Neural progenitor cell (in vitro differentiated cells): ENCODE results near the gene COL21A1. TPM values are rescaled to one million over a fixed set of nuclear protein-coding genes. Genes with fewer than 3 reads are reported as not detected.

ENCODE experiments used
- DNase-seq: peaks from one replicate; pipeline ENCODE4 v3.0.0-alpha.2; 2016; ENCODE audit warnings: low spot score
- H2AFZ ChIP-seq: fragments of 200-600 bp; sonication (generic); replicated peaks from 2 replicates; pipeline ENCODE4 v1.6.1; 2016; ENCODE audit warnings: antibody characterized with exemption
- H3F3A ChIP-seq: fragments of 200-600 bp; sonication (generic); 2 replicates; pipeline ENCODE4 v1.6.1; 2016; ENCODE audit warnings: antibody characterized with exemption, low read depth
- H3K27ac ChIP-seq: fragments of 200-600 bp; sonication (generic); 2 replicates; pipeline ENCODE4 v1.5.1; 2016; ENCODE audit warnings: mild to moderate bottlenecking
- H3K27me3 ChIP-seq: fragments of 200-600 bp; sonication (generic); 2 replicates; pipeline ENCODE4 v1.6.1; 2016; ENCODE audit warnings: mild to moderate bottlenecking, moderate library complexity
- H3K36me3 ChIP-seq: fragments of 200-600 bp; sonication (generic); 2 replicates; pipeline ENCODE4 v1.5.1; 2016
- H3K4me1 ChIP-seq: fragments of 200-600 bp; sonication (generic); 2 replicates; pipeline ENCODE4 v1.6.1; 2016; ENCODE audit warnings: mixed run types
- H3K4me2 ChIP-seq: fragments of 200-600 bp; sonication (generic); 2 replicates; pipeline ENCODE4 v1.6.1; 2016
- H3K4me3 ChIP-seq: fragments of 200-600 bp; sonication (generic); 2 replicates; pipeline ENCODE4 v1.5.1; 2016
- H3K79me2 ChIP-seq: fragments of 200-600 bp; sonication (generic); 2 replicates; pipeline ENCODE4 v1.6.1; 2016; ENCODE audit warnings: low read depth
- H3K9ac ChIP-seq: fragments of 200-600 bp; sonication (generic); 2 replicates; pipeline ENCODE4 v1.6.1; 2016
- H3K9me3 ChIP-seq: fragments of 200-600 bp; sonication (generic); 2 replicates; pipeline ENCODE4 v1.5.1; 2016; ENCODE audit warnings: low read depth
- H4K20me1 ChIP-seq: fragments of 200-600 bp; sonication (generic); 2 replicates; pipeline ENCODE4 v1.6.1; 2016; ENCODE audit warnings: low read depth
- H3K27ac Mint-ChIP-seq: 3 replicates; pipeline ENCODE4 v1.8.0; 2021; ENCODE audit warnings: mixed read lengths
- H3K27me3 Mint-ChIP-seq: 2 replicates; pipeline ENCODE4 v1.8.0; 2022; ENCODE audit warnings: low read depth, mild to moderate bottlenecking, inconsistent platforms, moderate library complexity, mixed read lengths; ENCODE audit not compliant: insufficient read depth
- H3K36me3 Mint-ChIP-seq: 3 replicates; pipeline ENCODE4 v1.8.0; 2021; ENCODE audit warnings: mixed read lengths
- H3K4me1 Mint-ChIP-seq: 3 replicates; pipeline ENCODE4 v1.8.0; 2021; ENCODE audit warnings: mixed read lengths
- H3K4me3 Mint-ChIP-seq: 3 replicates; pipeline ENCODE4 v1.8.0; 2021; ENCODE audit warnings: mild to moderate bottlenecking, moderate library complexity, mixed read lengths
- H3K9me3 Mint-ChIP-seq: 3 replicates; pipeline ENCODE4 v1.8.0; 2020; ENCODE audit warnings: mixed read lengths
- EZH2 ChIP-seq: fragments of 200-600 bp; sonication (generic); IDR thresholded peaks from 2 replicates; pipeline ENCODE4 v1.6.1; 2017; ENCODE audit warnings: antibody characterized with exemption, mild to moderate bottlenecking, moderate library complexity
- EZH2phosphoT487 ChIP-seq: fragments of 200-600 bp; sonication (generic); IDR thresholded peaks from 2 replicates; pipeline ENCODE4 v1.6.1; 2017; ENCODE audit warnings: antibody characterized with exemption
- total RNA-seq: library from RNA; depleted of rRNA; stranded (reverse); fragments of >200 nt; gene quantifications from 2 replicates; pipeline ENCODE4 v1.2.3, GENCODE V29; 2015; ENCODE audit warnings: low replicate concordance
- TF ChIP-seq, protein P1 (sequence below): fragments of 200-600 bp; sonication (generic); IDR thresholded peaks from 2 replicates; pipeline ENCODE4 v1.5.1; 2017; ENCODE audit warnings: antibody characterized with exemption, mild to moderate bottlenecking

Gene COL21A1
- total RNA-seq, 1 donor from 2014 or later = 0.95 TPM

- Histone ChIP-seq H3K36me3 (no peaks in the 10 kb centered on the region), H2AFZ (no peak overlapping the region), H3K27me3 (no peaks in the 10 kb centered on the region), H3K4me1 (no peaks in the 10 kb centered on the region), H3K9ac (no peak overlapping the region), H4K20me1 (no peaks in the 10 kb centered on the region), H3K27ac (no peak overlapping the region), H3K9me3 (no peaks in the 10 kb centered on the region), H3K79me2 (no peaks in the 10 kb centered on the region), H3K4me3 (no peak overlapping the region), H3F3A (no peaks in the 10 kb centered on the region), H3K4me2 (no peak overlapping the region)
- no peak overlapping the region for H3K4me3 Mint-ChIP-seq
- peaks cover 7% of the 10 kb centered on the region for H3K9me3 Mint-ChIP-seq
- TF ChIP-seq, protein P1, sequence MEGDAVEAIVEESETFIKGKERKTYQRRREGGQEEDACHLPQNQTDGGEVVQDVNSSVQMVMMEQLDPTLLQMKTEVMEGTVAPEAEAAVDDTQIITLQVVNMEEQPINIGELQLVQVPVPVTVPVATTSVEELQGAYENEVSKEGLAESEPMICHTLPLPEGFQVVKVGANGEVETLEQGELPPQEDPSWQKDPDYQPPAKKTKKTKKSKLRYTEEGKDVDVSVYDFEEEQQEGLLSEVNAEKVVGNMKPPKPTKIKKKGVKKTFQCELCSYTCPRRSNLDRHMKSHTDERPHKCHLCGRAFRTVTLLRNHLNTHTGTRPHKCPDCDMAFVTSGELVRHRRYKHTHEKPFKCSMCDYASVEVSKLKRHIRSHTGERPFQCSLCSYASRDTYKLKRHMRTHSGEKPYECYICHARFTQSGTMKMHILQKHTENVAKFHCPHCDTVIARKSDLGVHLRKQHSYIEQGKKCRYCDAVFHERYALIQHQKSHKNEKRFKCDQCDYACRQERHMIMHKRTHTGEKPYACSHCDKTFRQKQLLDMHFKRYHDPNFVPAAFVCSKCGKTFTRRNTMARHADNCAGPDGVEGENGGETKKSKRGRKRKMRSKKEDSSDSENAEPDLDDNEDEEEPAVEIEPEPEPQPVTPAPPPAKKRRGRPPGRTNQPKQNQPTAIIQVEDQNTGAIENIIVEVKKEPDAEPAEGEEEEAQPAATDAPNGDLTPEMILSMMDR = no peak
- TF ChIP-seq EZH2phosphoT487 (no peak), EZH2 (no peak)
- H3K36me3 Mint-ChIP-seq = no peaks in the 10 kb centered on the region
- DNase-seq = no peak
- no peaks in the 10 kb centered on the region for H3K27me3 Mint-ChIP-seq
- H3K4me1 Mint-ChIP-seq = no peaks in the 10 kb centered on the region
- no peak overlapping the region for H3K27ac Mint-ChIP-seq
These were observed 59.0 kb downstream of the COL21A1 start for GRCh38 chr6:56188429-56188828.

- no peak overlapping the region for H3K27ac Mint-ChIP-seq
- no peaks in the 10 kb centered on the region for H3K4me1 ChIP-seq
- H3K4me2 ChIP-seq = no peak overlapping the region
- H3K36me3 ChIP-seq = no peaks in the 10 kb centered on the region
- H3K9me3 Mint-ChIP-seq = peaks cover 7% of the 10 kb centered on the region
- no peak for DNase-seq
- TF ChIP-seq EZH2phosphoT487 (no peak), EZH2 (no peak)
- TF ChIP-seq, protein P1 = no peak
- H3K27me3 ChIP-seq = no peaks in the 10 kb centered on the region
- no peaks in the 10 kb centered on the region for H3K4me1 Mint-ChIP-seq
- no peaks in the 10 kb centered on the region for H3K27me3 Mint-ChIP-seq
- no peaks in the 10 kb centered on the region for H3K36me3 Mint-ChIP-seq
- H3K4me3 ChIP-seq = no peak overlapping the region
- H3F3A ChIP-seq = no peaks in the 10 kb centered on the region
- H2AFZ ChIP-seq = no peak overlapping the region
- H3K9me3 ChIP-seq = no peaks in the 10 kb centered on the region
- no peak overlapping the region for H3K9ac ChIP-seq
- no peaks in the 10 kb centered on the region for H4K20me1 ChIP-seq
- H3K79me2 ChIP-seq = no peaks in the 10 kb centered on the region
- H3K4me3 Mint-ChIP-seq = no peak overlapping the region
- H3K27ac ChIP-seq = no peak overlapping the region
These were observed 59.7 kb downstream of the COL21A1 start for GRCh38 chr6:56187686-56188085.

DNA sequence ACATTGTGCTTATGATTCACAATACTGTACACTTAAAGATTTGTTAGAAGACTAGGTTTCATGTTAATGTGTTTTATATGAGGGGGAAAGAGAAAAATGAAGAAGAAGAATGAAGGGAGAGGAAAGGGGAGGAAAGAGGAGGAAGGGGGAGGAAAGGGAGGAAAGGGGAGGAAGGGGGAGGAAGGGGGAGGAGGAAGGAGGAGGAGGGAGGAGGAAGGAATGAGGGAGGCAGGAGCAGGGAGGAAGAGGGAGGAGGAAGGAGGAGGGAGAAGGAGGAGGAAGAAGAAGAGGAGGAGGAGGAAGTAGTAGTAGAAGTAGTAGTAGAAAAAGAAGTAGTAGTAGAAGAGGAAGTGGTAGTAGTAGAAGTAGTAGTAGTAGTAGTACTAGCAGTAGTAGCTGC, 70.6 kb downstream of the COL21A1 start:
- no peak for DNase-seq
- Histone ChIP-seq H3K9ac (no peak overlapping the region), H3K4me3 (no peak overlapping the region), H3K4me2 (no peak overlapping the region), H3K79me2 (no peaks in the 10 kb centered on the region), H3F3A (no peaks in the 10 kb centered on the region), H3K27me3 (no peaks in the 10 kb centered on the region), H3K36me3 (peaks cover 4% of the 10 kb centered on the region), H2AFZ (no peak overlapping the region), H3K4me1 (no peaks in the 10 kb centered on the region), H4K20me1 (no peaks in the 10 kb centered on the region), H3K9me3 (peaks cover 19% of the 10 kb centered on the region), H3K27ac (no peak overlapping the region)
- Mint-ChIP-seq H3K9me3 (peaks cover 25% of the 10 kb centered on the region), H3K36me3 (no peaks in the 10 kb centered on the region), H3K4me1 (no peaks in the 10 kb centered on the region), H3K27me3 (no peaks in the 10 kb centered on the region), H3K27ac (no peak overlapping the region), H3K4me3 (no peak overlapping the region)
- TF ChIP-seq, protein P1 = no peak
- no peak for TF ChIP-seq EZH2phosphoT487
- no peak for TF ChIP-seq EZH2
